Ishikawa (cell line): Measurements from ENCODE around the gene PRSS22.

ENCODE experiments used
- CEBPB ChIP-seq: IDR thresholded peaks from 2 replicates; pipeline ENCODE4 v1.6.1; 2012
- EGR1 ChIP-seq: IDR thresholded peaks from 2 replicates; pipeline ENCODE4 v1.6.1; 2012
- EP300 ChIP-seq: IDR thresholded peaks from 2 replicates; pipeline ENCODE4 v1.6.1; 2012; ENCODE audit warnings: borderline replicate concordance
- MAX ChIP-seq: IDR thresholded peaks from 2 replicates; pipeline ENCODE4 v1.6.1; 2012
- NFIC ChIP-seq: IDR thresholded peaks from 2 replicates; pipeline ENCODE4 v1.6.1; 2012
- REST ChIP-seq: IDR thresholded peaks from 2 replicates; pipeline ENCODE4 v1.6.1; 2012; ENCODE audit warnings: low read depth, mild to moderate bottlenecking

DNA sequence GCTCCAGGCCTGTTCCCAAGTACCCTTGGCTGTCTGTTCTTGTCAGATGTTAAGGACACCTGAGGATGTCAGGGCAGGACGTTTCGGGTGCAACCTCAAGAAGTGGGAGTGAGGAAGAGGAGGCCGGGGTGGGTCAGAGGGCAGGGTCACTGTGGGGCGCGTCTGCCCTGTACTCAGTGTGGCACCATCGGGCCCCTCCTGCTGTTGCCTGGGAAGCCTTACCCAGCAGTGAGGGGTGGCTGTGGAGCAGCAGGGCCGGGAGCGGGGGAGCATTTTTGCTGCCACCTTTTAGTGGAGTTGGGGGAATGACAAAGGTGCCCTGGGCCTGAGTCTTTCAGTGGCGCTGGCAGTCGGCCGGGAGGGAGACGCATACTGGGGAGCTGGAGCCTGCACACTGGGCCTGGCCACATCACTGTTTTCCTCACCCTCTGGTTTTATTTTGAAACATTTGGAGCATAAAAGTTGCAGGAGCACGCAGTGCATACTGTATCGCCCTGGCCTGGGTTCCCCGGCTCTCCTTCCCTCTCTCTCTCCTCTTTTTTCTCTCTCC is 42.6 kb upstream of the PRSS22 start:
- no peak for TF ChIP-seq MAX
- TF ChIP-seq EP300, result no peak
- no peak for TF ChIP-seq EGR1
- no peak for TF ChIP-seq CEBPB
- no peak for TF ChIP-seq REST
- TF ChIP-seq NFIC, result no peak
